ENCODE results near the gene ABCC4.
A peak's percentile ranks its signal among the peaks of the same experiment; 100 is the strongest.
"Not testable (repeated sequence)": the region's sequence is repeated elsewhere in the genome, so short reads cannot be mapped to it uniquely, and the experiment has no call there.

Gene ABCC4

DNA sequence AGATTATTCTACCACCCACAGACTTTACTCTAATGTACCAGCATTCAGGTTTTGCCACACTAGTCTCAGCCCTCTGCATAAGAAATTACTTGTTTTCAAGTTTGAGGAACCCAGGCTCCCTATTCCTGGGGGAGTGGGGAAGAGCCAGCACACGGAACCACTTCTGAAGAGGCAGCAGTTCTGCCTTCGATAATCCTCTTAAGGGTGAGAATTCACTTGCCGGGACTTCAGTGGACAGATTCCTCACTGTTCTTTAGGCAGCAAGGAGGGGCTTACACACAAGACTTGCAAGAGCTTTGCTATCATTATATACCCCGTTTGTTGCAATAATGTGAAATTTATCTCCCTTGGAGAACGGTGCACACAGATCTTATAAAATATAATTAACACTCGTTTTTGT is 133.1 kb downstream of the ABCC4 start:
- ChIA-PET CTCF (no interaction called here), POLR2A (no interaction called here)
- Histone ChIP-seq H3K27ac (ENCODE audit: extremely low read depth, low read depth, low read length) (no peak overlapping the region), H3K4me3 (ENCODE audit: low read depth, low read length) (no peak overlapping the region), H3K9me3 (ENCODE audit: control insufficient read depth, insufficient read depth, low read depth, low read length) (no peaks in the 10 kb centered on the region), H3K36me3 (ENCODE audit: control insufficient read depth in 2 of 2, insufficient read depth in 1 of 2, low read length in 2 of 2) (peaks cover 0 to 19% of the 10 kb centered on the region in 2 experiments; a peak in 2 of 3 replicates), H3K4me1 (ENCODE audit: control insufficient read depth, insufficient read depth, low read length) (no peaks in the 10 kb centered on the region)
- TF ChIP-seq ZNF274 (IDR thresholded peaks at IDR 0.05; ENCODE audit: low read length): no peak
- TF ChIP-seq ZNF274 (tag by site-specific recombination; IDR thresholded peaks at IDR 0.05; ENCODE audit: borderline replicate concordance): no peak

DNA sequence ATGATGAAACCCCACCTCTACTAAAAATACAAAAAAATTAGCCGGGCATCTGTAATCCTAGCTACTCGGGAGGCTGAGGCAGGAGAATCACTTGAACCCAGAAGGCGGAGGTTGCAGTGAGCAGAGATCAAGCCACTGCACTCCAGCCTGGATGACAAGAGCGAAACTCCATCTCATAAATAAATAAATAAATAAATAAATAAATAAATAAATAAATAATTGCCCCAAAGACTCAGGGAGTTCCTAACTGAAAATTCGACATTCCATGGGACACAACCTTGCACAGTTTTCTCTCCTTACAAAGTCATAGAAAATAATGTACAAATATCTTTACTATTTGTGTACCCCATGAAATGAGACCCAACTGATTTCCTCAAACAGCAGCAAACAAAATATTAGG is 134.2 kb downstream of the ABCC4 start:
- H3K4me1 ChIP-seq (ENCODE audit: control insufficient read depth, insufficient read depth, low read length); H3K9me3 ChIP-seq (ENCODE audit: control insufficient read depth, insufficient read depth, low read depth, low read length); H3K27ac ChIP-seq (ENCODE audit: extremely low read depth, low read depth, low read length); POLR2A ChIA-PET; H3K4me3 ChIP-seq (ENCODE audit: low read depth, low read length); CTCF ChIA-PET: not testable (repeated sequence)
- peaks cover 0 to 16% of the 10 kb centered on the region in 2 experiments; a peak in 2 of 3 replicates for H3K36me3 ChIP-seq (ENCODE audit: control insufficient read depth in 2 of 2, insufficient read depth in 1 of 2, low read length in 2 of 2)
- TF ChIP-seq ZNF558 (tag by site-specific recombination; IDR thresholded peaks at IDR 0.05): peak; percentile 66; the same call in 1 of the 2 replicates
- TF ChIP-seq ZNF341 (tag by site-specific recombination; IDR thresholded peaks at IDR 0.05; ENCODE audit: low read depth): 0 out of 2 replicates have a peak, but pooled peaks have one; percentile 28
- peak; percentile 86 for TF ChIP-seq ZNF426 (tag by site-specific recombination; IDR thresholded peaks at IDR 0.05)
- TF ChIP-seq ZNF629 (tag by site-specific recombination; IDR thresholded peaks at IDR 0.05): peak; percentile 35; the same call in 1 of the 2 replicates
- TF ChIP-seq ZBTB8A (tag by site-specific recombination; IDR thresholded peaks at IDR 0.05): peak; percentile 75
- TF ChIP-seq ZFP37 (tag by site-specific recombination; IDR thresholded peaks at IDR 0.05): 0 out of 2 replicates have a peak, but pooled peaks have one; percentile 18
- TF ChIP-seq, protein P1, sequence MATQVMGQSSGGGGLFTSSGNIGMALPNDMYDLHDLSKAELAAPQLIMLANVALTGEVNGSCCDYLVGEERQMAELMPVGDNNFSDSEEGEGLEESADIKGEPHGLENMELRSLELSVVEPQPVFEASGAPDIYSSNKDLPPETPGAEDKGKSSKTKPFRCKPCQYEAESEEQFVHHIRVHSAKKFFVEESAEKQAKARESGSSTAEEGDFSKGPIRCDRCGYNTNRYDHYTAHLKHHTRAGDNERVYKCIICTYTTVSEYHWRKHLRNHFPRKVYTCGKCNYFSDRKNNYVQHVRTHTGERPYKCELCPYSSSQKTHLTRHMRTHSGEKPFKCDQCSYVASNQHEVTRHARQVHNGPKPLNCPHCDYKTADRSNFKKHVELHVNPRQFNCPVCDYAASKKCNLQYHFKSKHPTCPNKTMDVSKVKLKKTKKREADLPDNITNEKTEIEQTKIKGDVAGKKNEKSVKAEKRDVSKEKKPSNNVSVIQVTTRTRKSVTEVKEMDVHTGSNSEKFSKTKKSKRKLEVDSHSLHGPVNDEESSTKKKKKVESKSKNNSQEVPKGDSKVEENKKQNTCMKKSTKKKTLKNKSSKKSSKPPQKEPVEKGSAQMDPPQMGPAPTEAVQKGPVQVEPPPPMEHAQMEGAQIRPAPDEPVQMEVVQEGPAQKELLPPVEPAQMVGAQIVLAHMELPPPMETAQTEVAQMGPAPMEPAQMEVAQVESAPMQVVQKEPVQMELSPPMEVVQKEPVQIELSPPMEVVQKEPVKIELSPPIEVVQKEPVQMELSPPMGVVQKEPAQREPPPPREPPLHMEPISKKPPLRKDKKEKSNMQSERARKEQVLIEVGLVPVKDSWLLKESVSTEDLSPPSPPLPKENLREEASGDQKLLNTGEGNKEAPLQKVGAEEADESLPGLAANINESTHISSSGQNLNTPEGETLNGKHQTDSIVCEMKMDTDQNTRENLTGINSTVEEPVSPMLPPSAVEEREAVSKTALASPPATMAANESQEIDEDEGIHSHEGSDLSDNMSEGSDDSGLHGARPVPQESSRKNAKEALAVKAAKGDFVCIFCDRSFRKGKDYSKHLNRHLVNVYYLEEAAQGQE (tag by site-specific recombination; IDR thresholded peaks at IDR 0.05): peak; percentile 63; the same call in 1 of the 2 replicates
- TF ChIP-seq ZNF433 (tag by site-specific recombination; IDR thresholded peaks at IDR 0.05; ENCODE audit: low read depth): peak; percentile 63; the same call in 1 of the 2 replicates
- TF ChIP-seq, protein P2, sequence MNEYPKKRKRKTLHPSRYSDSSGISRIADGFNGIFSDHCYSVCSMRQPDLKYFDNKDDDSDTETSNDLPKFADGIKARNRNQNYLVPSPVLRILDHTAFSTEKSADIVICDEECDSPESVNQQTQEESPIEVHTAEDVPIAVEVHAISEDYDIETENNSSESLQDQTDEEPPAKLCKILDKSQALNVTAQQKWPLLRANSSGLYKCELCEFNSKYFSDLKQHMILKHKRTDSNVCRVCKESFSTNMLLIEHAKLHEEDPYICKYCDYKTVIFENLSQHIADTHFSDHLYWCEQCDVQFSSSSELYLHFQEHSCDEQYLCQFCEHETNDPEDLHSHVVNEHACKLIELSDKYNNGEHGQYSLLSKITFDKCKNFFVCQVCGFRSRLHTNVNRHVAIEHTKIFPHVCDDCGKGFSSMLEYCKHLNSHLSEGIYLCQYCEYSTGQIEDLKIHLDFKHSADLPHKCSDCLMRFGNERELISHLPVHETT (tag by site-specific recombination; IDR thresholded peaks at IDR 0.05): 0 out of 2 replicates have a peak, but pooled peaks have one; percentile 39
- 0 out of 2 replicates have a peak, but pooled peaks have one; percentile 30 for TF ChIP-seq ZNF223 (tag by site-specific recombination; IDR thresholded peaks at IDR 0.05)
- TF ChIP-seq, protein P3, sequence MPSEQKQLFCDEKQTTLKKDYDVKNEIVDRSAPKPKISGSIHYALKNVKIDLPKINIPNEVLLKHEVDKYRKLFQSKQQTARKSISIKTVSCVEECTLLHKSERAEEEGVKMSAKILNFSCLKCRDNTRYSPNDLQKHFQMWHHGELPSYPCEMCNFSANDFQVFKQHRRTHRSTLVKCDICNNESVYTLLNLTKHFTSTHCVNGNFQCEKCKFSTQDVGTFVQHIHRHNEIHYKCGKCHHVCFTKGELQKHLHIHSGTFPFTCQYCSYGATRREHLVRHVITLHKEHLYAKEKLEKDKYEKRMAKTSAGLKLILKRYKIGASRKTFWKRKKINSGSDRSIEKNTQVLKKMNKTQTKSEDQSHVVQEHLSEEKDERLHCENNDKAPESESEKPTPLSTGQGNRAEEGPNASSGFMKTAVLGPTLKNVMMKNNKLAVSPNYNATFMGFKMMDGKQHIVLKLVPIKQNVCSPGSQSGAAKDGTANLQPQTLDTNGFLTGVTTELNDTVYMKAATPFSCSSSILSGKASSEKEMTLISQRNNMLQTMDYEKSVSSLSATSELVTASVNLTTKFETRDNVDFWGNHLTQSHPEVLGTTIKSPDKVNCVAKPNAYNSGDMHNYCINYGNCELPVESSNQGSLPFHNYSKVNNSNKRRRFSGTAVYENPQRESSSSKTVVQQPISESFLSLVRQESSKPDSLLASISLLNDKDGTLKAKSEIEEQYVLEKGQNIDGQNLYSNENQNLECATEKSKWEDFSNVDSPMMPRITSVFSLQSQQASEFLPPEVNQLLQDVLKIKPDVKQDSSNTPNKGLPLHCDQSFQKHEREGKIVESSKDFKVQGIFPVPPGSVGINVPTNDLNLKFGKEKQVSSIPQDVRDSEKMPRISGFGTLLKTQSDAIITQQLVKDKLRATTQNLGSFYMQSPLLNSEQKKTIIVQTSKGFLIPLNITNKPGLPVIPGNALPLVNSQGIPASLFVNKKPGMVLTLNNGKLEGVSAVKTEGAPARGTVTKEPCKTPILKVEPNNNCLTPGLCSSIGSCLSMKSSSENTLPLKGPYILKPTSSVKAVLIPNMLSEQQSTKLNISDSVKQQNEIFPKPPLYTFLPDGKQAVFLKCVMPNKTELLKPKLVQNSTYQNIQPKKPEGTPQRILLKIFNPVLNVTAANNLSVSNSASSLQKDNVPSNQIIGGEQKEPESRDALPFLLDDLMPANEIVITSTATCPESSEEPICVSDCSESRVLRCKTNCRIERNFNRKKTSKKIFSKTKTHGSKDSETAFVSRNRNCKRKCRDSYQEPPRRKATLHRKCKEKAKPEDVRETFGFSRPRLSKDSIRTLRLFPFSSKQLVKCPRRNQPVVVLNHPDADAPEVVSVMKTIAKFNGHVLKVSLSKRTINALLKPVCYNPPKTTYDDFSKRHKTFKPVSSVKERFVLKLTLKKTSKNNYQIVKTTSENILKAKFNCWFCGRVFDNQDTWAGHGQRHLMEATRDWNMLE (tag by site-specific recombination; conservative IDR thresholded peaks at IDR 0.05; ENCODE audit: low read depth): peak; percentile 89
- TF ChIP-seq ZFP3 (tag by site-specific recombination; IDR thresholded peaks at IDR 0.05; ENCODE audit: low read depth): 0 out of 2 replicates have a peak, but pooled peaks have one; percentile 23
- 0 out of 2 replicates have a peak, but pooled peaks have one; percentile 53 for TF ChIP-seq ZNF202 (tag by site-specific recombination; IDR thresholded peaks at IDR 0.05; ENCODE audit: borderline replicate concordance)
- peak; percentile 47; the same call in 1 of the 2 replicates for TF ChIP-seq ZNF140 (tag by site-specific recombination; IDR thresholded peaks at IDR 0.05)
- TF ChIP-seq ZNF555 (tag by site-specific recombination; conservative IDR thresholded peaks at IDR 0.05): peak; percentile 69
- peak; percentile 27 for TF ChIP-seq ZNF529 (tag by site-specific recombination; IDR thresholded peaks at IDR 0.05; ENCODE audit: insufficient replicate concordance)
- peak; percentile 41; the same call in 1 of the 2 replicates for TF ChIP-seq GLI2 (tag by site-specific recombination; IDR thresholded peaks at IDR 0.05; ENCODE audit: borderline replicate concordance, low read depth)
- TF ChIP-seq ZNF266 (tag by site-specific recombination; IDR thresholded peaks at IDR 0.05; ENCODE audit: low read depth): peak; percentile 49; the same call in 1 of the 2 replicates
- TF ChIP-seq ZNF664 (tag by site-specific recombination; IDR thresholded peaks at IDR 0.05): peak; percentile 72; the same call in 1 of the 2 replicates
- peak; percentile 95 for TF ChIP-seq ZNF394 (tag by site-specific recombination; IDR thresholded peaks at IDR 0.05; ENCODE audit: borderline replicate concordance)
- 0 out of 2 replicates have a peak, but pooled peaks have one; percentile 49 for TF ChIP-seq ZNF501 (tag by site-specific recombination; IDR thresholded peaks at IDR 0.05)
- TF ChIP-seq ZNF560 (tag by site-specific recombination; IDR thresholded peaks at IDR 0.05; ENCODE audit: borderline replicate concordance): 0 out of 2 replicates have a peak, but pooled peaks have one; percentile 16
- 0 out of 2 replicates have a peak, but pooled peaks have one; percentile 33 for TF ChIP-seq ZNF292 (tag by site-specific recombination; IDR thresholded peaks at IDR 0.05; ENCODE audit: borderline replicate concordance, low read depth)
